ENCODE results near the gene SH3RF2. TPM values are rescaled to one million over a fixed set of nuclear protein-coding genes. Genes with fewer than 3 reads are reported as not detected.
"Not testable (repeated sequence)": the region's sequence is repeated elsewhere in the genome, so short reads cannot be mapped to it uniquely, and the experiment has no call there.

The SH3RF2 gene
- total RNA-seq, 4 donors from 2014 or later, result 0.26 to 4.1 (median 1.8) TPM

DNA sequence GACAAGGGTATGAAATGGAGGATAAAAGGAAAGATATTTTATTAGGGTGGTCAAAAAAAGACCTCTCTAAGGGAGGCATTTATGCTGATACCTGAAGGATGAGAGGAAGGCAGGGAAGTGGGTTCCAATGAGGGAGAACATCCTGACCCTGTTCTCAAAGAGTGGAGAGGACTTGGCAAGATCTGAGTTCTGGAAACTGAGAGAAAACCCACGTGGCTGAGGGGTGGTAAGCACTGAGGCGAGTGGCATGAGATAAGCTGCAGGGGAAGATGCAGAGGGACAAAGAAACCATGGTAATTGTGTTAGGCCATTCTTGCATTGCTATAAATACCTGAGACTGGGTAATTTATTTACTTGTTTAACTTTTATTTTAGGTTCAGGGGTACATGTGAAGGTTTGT is 16.8 kb downstream of the SH3RF2 start:
- TF ChIP-seq, protein P1, sequence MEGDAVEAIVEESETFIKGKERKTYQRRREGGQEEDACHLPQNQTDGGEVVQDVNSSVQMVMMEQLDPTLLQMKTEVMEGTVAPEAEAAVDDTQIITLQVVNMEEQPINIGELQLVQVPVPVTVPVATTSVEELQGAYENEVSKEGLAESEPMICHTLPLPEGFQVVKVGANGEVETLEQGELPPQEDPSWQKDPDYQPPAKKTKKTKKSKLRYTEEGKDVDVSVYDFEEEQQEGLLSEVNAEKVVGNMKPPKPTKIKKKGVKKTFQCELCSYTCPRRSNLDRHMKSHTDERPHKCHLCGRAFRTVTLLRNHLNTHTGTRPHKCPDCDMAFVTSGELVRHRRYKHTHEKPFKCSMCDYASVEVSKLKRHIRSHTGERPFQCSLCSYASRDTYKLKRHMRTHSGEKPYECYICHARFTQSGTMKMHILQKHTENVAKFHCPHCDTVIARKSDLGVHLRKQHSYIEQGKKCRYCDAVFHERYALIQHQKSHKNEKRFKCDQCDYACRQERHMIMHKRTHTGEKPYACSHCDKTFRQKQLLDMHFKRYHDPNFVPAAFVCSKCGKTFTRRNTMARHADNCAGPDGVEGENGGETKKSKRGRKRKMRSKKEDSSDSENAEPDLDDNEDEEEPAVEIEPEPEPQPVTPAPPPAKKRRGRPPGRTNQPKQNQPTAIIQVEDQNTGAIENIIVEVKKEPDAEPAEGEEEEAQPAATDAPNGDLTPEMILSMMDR (IDR thresholded peaks at IDR 0.05), result no peak
- TF ChIP-seq POLR2A (IDR thresholded peaks at IDR 0.05), result no peak
- H3K4me3 ChIP-seq, result no peak overlapping the region
- no peaks in the 10 kb centered on the region for H3K36me3 ChIP-seq
- no peaks in the 10 kb centered on the region for H3K4me1 ChIP-seq
- no peaks in the 10 kb centered on the region for H3K9me3 ChIP-seq
- intact Hi-C loops (cut with DNase I; ENCODE audit: low total_unique reads), result no loop called here
- no peak for DNase-seq
- no peak overlapping the region for H3K27ac ChIP-seq
- no peaks in the 10 kb centered on the region for H3K27me3 ChIP-seq

DNA sequence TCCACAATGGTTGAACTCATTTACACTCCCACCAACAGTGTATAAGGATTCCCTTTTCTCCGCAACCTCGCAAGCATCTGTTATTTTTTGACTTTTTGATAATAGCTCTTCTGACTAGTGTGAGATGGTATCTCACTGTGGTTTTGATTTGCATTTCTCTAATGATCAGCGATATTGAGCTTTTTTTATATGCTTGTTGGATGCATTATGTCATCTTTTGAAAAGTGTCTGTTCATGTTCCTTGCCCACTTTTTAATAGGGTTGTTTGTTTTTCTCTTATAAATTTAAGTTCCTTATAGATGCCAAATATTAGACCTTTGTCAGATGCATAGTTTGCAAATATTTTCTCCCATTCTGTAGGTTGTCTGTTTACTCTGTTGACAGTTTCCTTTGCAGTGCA is 17.8 kb downstream of the SH3RF2 start:
- intact Hi-C loops (cut with DNase I; ENCODE audit: low total_unique reads); H3K36me3 ChIP-seq; H3K27me3 ChIP-seq; H3K4me1 ChIP-seq; H3K27ac ChIP-seq; DNase-seq; H3K4me3 ChIP-seq; H3K9me3 ChIP-seq: not testable (repeated sequence)

DNA sequence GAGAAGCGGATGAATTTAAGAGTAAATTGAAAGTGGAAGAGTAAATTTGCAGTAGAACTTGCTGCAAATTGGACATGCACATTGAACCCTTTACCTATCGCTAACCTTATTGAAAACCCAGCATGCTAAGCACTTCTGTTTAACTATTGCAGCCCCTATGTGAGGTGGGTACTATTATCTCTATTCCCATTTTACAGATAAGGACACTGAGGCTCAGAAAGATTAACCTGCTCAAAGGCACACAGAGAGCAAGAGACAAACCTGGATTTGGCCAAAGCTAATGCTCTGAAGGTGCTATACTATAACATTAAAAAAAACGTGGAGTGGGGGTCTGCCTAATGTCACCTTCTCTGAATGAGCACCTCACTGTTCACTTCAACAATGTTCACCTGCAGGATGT is 21.0 kb downstream of the SH3RF2 start:
- Histone ChIP-seq H3K36me3 (no peaks in the 10 kb centered on the region), H3K27me3 (no peaks in the 10 kb centered on the region), H3K27ac (no peak overlapping the region), H3K4me3 (no peak overlapping the region), H3K9me3 (no peaks in the 10 kb centered on the region), H3K4me1 (no peaks in the 10 kb centered on the region)
- TF ChIP-seq, protein P1 (IDR thresholded peaks at IDR 0.05), result no peak
- TF ChIP-seq POLR2A (IDR thresholded peaks at IDR 0.05), result no peak
- intact Hi-C loops (cut with DNase I; ENCODE audit: low total_unique reads), result no loop called here
- DNase-seq, result no peak

DNA sequence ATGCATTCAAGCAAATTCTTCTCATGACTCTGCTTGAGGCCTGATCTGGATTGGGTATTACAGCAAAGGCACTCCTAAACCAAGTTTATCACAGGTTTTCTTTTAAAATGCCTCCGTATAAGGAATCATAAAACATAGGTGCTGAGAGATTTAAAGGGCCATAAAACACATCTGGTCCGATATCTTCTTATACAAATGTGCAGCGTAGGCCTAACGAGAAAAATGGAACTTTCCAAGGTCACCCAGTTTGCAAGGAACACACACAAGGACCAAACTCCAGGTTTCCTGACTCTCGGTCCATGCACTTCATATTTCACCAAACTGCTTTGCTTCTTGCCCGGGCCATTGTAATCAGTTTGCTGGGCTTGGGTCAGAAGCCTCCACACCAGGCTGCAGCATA is 22.1 kb downstream of the SH3RF2 start:
- Histone ChIP-seq H3K27ac (no peak overlapping the region), H3K4me3 (no peak overlapping the region), H3K9me3 (no peaks in the 10 kb centered on the region), H3K36me3 (no peaks in the 10 kb centered on the region), H3K4me1 (no peaks in the 10 kb centered on the region), H3K27me3 (no peaks in the 10 kb centered on the region)
- intact Hi-C loops (cut with DNase I; ENCODE audit: low total_unique reads), result no loop called here
- TF ChIP-seq, protein P1 (IDR thresholded peaks at IDR 0.05), result no peak
- no peak for TF ChIP-seq POLR2A (IDR thresholded peaks at IDR 0.05)
- DNase-seq, result no peak

DNA sequence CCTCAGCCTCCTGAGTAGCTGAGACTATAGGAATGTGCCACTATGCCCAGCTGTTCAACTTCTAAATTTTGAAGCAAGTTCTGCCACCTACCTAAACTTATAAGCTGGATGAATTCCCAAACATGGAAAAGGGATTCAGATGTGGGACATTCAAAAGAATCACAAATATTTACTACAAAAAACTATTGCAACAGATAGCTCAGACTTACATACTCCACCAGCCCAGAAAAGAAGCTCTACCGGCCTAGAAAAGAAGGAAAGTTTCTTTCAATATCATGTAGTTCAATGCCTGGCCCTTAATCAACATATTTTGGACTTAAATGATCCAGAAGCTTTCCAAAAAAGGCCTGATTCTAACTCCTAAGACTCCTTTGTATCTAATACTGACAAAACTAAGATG is 23.8 kb downstream of the SH3RF2 start:
- H3K27ac ChIP-seq, result no peak overlapping the region
- intact Hi-C loops (cut with DNase I; ENCODE audit: low total_unique reads), result no loop called here
- TF ChIP-seq POLR2A (IDR thresholded peaks at IDR 0.05), result no peak
- TF ChIP-seq, protein P1 (IDR thresholded peaks at IDR 0.05), result no peak

More for the DNA sequence above, 23.8 kb downstream of the SH3RF2 start:
- Histone ChIP-seq H3K9me3 (no peaks in the 10 kb centered on the region), H3K4me3 (no peak overlapping the region), H3K36me3 (no peaks in the 10 kb centered on the region), H3K27me3 (no peaks in the 10 kb centered on the region), H3K4me1 (no peaks in the 10 kb centered on the region)
- no peak for DNase-seq

Data from uterus (tissue), 4 donors.